ENCODE data around the gene GTF2H2. TPM values are rescaled to one million over a fixed set of nuclear protein-coding genes. Genes with fewer than 3 reads are reported as not detected.
"Not testable (repeated sequence)": the region's sequence is repeated elsewhere in the genome, so short reads cannot be mapped to it uniquely, and the experiment has no call there.

GTF2H2 gene
- 27.1 and 40.6 TPM in 2 replicates for total RNA-seq

DNA sequence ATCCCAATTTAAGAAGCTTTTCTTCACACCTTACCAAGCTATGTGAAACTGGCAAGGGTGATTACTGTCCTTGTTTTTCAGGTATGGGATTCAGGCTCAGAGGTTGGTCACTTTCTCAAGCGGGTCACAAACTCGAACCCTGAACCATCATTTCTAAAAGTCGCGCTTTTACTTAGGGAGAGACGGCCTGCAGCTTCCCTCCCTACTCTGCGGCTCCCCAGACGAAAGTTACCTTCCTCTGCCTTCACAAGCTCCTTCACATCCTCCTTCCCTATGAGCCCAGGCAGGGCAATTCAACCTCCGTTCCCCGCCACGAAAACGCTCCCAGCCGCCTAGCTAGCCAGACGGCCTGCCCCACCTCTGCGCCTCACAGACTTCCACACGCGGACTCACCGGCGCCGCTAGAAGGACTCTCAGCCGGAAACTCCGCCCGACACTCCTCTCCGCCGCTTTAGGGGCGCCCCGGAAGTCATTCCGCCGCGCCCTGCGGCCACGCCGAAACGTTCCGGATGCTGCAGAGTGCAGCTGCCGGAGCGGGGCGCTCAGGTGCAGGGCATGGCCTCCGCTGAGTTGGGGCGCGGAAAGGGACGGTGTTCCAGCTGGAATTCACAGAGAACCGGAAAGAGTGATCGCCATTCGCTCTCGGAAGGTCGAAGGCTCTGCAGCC lies at the start of gene GTF2H2:
Gene GTF2H2 (minus strand): TSS at position 415 of the 667 bp plus-strand sequence. CDS start 4,913 bp downstream, outside the sequence.
- not testable (repeated sequence) for DNase-seq (ENCODE audit: low read depth); H3K4me3 ChIP-seq (ENCODE audit: low read depth, low read length)

DNA sequence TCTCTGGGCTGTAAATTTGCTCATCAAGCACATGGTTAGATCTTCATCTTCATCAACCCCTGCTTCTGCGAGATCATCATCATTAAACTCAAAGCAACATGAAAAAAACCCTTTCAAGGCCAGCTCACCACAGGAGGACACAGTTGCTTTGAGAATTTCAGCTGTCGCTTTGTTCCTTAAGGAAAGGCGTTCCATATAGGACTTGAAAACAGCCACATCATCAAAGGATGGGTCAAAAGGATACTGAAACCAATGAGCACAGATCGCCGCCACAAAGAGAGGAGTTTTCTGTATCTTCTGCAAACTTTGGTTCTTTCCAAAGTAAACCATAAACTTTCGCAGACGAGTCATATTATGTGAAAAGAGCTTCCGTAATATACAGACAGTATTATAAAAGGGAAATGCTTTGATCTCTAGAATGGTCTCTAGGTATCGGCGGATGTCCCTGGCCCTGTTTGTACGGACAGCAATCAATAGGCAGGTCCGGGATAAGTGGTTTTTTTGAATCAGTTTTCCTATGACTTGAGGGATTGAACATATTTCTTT lies 42.3 kb upstream of the GTF2H2 start:
- DNase-seq (ENCODE audit: low read depth); H3K4me3 ChIP-seq (ENCODE audit: low read depth, low read length): not testable (repeated sequence)

DNA sequence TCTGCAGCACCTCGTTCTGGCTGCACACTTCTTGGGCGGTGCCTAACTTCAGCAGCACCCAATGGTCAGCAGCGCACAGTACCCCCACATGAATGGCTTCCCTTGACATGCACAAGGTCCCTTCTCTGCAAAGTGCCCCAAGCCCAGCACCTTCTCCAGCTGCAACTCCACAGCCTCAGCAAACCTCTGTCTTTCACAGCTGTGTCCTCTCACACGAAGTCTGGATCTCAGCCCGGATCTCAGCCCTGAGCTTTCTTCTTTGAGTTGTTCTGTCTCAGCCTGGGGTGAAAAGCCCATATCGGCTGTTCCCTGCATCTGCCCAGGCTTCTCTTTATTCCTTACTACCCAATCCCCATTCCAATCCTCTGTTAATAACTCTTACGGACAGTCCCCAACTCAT lies 32.5 kb upstream of the GTF2H2 start:
- H3K4me3 ChIP-seq (ENCODE audit: low read depth, low read length); DNase-seq (ENCODE audit: low read depth): not testable (repeated sequence)

DNA sequence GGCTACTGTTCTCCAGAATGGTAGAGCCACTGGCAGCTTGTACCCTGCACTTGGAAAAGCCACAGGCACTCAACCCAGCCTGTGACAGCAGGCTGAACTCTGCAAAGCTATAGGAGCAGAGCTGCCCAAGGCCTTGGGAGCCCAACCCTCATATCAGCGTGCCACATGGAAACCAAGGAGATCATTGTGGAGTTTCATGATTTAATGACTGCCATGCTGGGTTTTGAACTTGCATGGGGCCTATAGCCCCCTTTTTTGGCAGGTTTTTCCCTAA lies 30.4 kb upstream of the GTF2H2 start:
- not testable (repeated sequence) for DNase-seq (ENCODE audit: low read depth); H3K4me3 ChIP-seq (ENCODE audit: low read depth, low read length)

DNA sequence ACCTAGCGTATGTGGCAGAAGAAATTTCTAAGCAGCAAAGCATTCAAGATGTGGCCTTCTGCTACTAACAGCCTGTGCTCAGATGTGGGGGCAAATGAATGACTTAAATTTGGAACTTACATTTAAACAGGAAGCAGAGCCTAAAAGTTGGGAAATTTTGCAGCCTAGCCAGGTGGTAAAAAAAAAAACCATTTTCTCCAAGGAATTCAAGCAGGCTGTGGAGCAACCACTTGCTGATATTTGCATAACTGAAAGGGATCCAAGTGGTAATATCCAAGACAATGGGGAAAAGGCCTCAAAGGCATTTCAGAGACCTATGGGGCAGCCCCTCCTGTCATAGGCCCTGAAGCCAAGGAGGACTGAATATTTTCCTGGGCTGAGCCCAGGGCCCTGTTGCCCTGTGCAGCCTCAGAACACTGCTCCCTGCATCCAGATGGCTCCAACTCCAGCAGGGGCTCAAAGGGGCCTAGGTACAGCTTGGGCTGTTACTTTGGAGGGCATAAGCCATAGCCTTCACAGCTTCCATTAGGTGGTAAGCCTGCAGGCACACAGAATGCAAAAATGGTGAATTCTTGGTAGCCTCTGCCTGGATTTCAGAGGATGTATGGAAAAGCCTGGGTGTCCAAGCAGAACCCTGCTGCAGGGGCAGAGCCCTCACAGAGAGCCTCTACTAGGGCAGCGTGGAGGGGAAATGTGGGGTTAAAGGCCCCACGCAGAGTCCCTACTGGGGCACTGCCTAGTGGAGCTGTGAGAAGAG lies 29.9 kb upstream of the GTF2H2 start:
- not testable (repeated sequence) for DNase-seq (ENCODE audit: low read depth); H3K4me3 ChIP-seq (ENCODE audit: low read depth, low read length)

- DNase-seq (ENCODE audit: low read depth): not testable (repeated sequence)
Observed at GRCh38 chr5:71089773-71090172, 22.3 kb upstream of the GTF2H2 start.

DNA sequence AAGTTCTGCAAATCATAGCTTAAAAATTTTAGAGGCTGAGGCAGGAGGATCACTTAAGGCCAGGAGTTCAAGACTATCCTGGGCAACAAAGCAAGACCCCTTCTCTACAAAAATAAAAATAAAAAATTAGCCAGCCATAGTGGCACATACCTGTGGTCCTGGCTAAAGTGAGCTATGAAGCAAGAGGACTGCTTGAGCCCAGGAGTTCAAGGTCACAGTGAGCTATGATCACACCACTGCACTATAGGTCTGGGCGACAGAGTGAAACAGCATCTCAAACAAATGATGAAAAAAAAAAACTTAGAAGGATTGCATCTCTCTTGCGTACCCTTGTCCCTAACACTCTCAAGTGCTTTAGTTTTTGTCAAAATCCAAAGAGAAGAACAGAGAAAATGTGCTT lies 21.3 kb upstream of the GTF2H2 start:
- not testable (repeated sequence) for DNase-seq (ENCODE audit: low read depth); H3K4me3 ChIP-seq (ENCODE audit: low read depth, low read length)

More at GRCh38 chr5:71089773-71090172, 22.3 kb upstream of the GTF2H2 start:
- H3K4me3 ChIP-seq (ENCODE audit: low read depth, low read length): not testable (repeated sequence)

- not testable (repeated sequence) for DNase-seq (ENCODE audit: low read depth); H3K4me3 ChIP-seq (ENCODE audit: low read depth, low read length)
Observed at GRCh38 chr5:71086145-71086544, 18.7 kb upstream of the GTF2H2 start.

DNA sequence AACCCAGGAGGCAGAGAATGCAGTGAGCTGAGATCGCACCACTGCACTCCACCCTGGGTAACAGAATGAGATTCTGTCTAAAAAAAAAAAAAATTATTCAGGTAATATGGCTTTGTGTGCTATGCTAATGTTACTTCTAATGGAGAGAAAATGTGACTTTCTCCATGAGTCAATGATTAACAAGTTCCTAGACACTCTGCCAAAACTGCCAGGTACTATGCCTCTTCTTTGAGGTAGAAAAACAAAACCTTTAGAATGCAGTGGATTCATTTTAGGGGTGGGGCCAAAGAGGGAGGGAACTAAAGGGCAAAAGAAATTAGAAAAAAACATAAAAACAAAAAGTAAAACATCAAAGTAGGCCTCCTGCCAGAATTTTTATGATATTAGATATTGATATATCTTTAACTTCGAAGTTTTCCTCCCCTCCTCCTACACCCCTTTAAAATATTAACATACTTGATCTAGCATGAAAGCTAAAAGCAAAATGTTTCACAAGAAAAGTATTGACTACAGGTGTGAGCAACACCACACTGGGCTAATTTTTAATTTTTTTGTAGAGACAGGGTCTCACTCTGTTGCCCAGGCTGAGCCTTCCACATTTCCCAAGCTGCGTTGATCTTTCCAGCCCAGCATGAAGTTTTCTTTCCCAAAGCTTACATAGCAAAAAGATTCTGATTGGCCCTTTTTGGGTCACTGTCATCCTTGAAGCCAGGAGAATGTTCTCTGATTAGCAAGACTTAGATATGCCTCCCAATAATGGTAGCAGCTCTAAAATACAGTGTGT lies 17.0 kb upstream of the GTF2H2 start:
- H3K4me3 ChIP-seq (ENCODE audit: low read depth, low read length); DNase-seq (ENCODE audit: low read depth): not testable (repeated sequence)

DNA sequence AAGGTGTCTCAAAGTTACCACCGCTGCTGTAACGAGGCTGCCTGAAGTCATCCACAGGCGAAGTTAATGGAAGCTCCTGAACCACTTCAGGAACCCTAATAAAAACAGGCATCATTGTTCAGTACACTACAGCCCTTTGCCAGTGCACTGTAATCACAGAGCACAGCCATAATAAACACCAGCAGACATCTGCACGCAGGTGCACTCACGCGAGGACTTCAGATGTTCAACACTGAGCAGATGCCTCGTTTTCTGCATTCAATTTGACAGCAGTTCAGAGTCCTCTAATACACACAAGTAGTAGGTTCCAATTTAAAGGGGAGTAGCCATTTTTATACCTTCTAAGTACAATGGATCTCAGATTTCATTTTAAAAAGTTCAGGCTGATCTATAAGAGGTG lies 15.4 kb upstream of the GTF2H2 start:
- DNase-seq (ENCODE audit: low read depth); H3K4me3 ChIP-seq (ENCODE audit: low read depth, low read length): not testable (repeated sequence)

DNA sequence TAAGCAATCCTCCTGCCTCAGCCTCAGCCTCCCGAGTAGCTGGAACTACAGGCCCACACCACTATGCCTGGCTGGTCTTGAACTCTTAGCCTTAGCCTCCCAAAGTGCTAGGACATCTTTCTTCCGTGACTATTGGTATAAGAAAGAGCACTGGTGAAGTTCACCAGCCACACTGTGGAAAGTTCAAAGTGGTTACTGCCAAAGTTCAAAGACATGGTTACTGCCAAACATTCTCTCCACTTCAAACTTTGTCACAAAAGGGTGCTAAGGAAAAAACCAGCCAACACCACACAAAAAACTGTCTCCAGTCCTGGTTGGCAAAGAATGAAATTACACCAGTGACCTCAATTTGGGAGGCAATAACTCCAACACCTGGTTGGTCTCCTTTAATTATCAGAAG lies 14.9 kb upstream of the GTF2H2 start:
- not testable (repeated sequence) for H3K4me3 ChIP-seq (ENCODE audit: low read depth, low read length); DNase-seq (ENCODE audit: low read depth)

DNA sequence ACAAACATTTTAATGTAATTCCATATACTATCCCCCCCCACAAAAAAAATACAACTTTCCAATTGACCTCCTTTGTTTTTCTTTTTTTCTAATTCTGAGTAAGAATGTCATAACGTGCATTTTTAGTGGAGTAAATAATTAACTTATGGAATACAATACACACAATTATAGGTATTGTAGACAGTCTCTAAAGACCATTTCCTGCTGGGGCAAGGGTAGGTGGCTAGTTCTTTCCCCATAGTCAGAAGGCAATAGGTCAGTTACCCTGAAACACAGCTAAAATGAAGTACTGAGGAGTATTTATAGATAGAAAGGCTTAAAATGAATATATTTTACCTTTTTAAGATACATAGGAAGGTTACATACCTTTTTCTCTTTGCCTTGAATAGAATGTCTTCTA lies 6.2 kb downstream of the GTF2H2 start:
- not testable (repeated sequence) for H3K4me3 ChIP-seq (ENCODE audit: low read depth, low read length); DNase-seq (ENCODE audit: low read depth)

- not testable (repeated sequence) for H3K4me3 ChIP-seq (ENCODE audit: low read depth, low read length); DNase-seq (ENCODE audit: low read depth)
Observed at GRCh38 chr5:71059426-71059825, 8.1 kb downstream of the GTF2H2 start.

DNA sequence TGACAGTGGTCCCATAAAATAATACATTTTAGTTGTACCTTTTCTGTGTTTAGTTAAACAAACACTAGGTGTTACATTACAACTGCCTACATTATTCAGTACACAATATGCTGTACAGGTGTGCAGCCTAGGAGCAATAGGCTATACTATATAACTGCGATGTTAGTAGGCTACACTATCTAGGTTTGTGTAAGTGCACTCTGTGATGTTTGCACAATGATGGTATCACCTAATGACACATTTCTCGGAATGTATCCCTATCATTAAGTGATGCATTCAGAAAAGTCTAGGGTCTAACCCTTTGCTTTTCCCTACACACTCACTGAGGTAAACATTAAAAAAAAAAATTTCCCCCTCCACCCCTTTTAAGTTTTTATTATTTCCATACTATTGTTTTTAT lies 22.7 kb downstream of the GTF2H2 start:
- H3K4me3 ChIP-seq (ENCODE audit: low read depth, low read length); DNase-seq (ENCODE audit: low read depth): not testable (repeated sequence)

DNA sequence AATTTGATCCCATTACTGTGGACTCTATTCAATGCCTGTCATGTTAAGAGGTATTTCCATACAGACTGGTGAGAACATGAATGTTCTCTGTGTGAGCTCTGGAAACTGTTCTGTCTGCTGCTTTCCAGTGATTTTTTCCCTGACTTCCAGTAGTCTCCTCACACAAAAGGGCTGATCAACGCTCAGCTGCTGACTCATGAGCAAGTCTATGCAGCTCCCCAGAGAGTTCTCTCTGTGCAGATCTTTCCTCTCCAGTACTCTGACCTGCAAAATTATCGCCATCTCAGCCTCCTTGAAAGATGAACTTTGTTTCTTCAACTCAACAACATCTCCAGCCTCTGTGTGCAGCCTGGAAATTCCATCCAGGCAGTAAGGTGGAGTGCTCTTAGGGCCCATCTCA lies 23.3 kb downstream of the GTF2H2 start:
- H3K4me3 ChIP-seq (ENCODE audit: low read depth, low read length): not testable (repeated sequence)

GRCh38 chr5:71031046-71031776 lies 36.3 kb downstream of the GTF2H2 start:
- DNase-seq (ENCODE audit: low read depth); H3K4me3 ChIP-seq (ENCODE audit: low read depth, low read length): not testable (repeated sequence)

More for the DNA sequence above, 23.3 kb downstream of the GTF2H2 start:
- DNase-seq (ENCODE audit: low read depth): not testable (repeated sequence)

DNA sequence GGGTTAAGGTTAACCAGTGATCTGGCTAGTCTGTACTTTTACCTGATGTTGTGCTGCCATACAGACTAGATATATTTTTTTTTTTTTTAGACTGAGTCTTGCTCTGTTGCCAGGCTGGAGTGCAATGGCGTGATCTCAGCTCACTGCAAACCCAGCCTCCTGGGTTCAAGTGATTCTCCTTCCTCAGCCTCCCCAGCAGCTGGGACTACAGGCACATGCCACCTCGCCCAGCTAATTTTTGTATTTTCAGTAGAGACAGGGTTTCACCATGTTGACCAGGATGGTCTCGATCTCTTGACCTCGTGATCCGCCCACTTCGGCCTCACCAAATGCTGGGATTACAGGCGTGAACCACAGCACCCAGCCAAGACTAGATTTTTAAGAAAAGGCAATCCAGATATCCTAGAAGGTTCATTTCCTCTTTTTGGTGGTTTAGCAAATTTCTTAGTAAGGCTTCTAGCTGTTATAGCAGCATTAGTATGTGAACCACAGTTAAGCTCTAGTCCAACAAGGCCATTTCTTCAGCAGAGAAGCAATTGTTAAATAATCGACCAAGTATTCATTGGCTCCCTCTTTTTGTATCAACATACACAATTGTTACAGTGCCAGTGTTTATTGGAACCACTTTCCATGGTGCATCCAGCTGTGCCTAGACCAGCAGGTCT lies 42.1 kb downstream of the GTF2H2 start, which contains the start of gene NAIP:
Gene NAIP (minus strand): TSS at position 51 of the 665 bp plus-strand sequence. CDS start 12,424 bp downstream, outside the sequence.
- DNase-seq (ENCODE audit: low read depth); H3K4me3 ChIP-seq (ENCODE audit: low read depth, low read length): not testable (repeated sequence)

GRCh38 chr5:71020643-71021042 lies 46.8 kb downstream of the GTF2H2 start:
- not testable (repeated sequence) for DNase-seq (ENCODE audit: low read depth); H3K4me3 ChIP-seq (ENCODE audit: low read depth, low read length)

Measured in fibroblast of villous mesenchyme (primary cell).